ENCODE measurements around the gene OR7D2.

The OR7D2 gene

DNA sequence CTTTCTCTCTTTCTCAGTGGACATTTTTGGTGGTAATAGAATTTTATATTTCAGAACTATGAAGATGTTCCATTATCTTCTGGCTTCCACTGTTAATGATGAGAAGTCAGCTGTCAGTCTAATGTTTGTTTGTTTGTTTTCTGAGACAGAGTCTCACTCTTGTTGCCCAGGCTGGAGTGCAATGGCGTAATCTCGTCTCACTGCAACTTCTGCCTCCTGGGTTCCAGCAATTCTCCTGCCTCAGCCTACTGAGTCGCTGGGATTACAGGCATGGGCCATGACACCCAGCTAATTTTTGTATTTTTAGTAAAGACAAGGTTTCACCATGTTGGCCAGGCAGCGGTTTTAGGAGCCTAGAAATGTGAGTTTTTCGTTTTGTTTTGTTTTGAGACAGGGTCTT is 33.9 kb upstream of the OR7D2 start:
- no peak overlapping the region for H3K27ac Mint-ChIP-seq
- H3K4me1 Mint-ChIP-seq, result peaks cover 8% of the 10 kb centered on the region
- peaks cover 99% of the 10 kb centered on the region for H3K9me3 Mint-ChIP-seq
- H3K4me3 Mint-ChIP-seq, result no peak overlapping the region
- H3K27me3 Mint-ChIP-seq (ENCODE audit: low read depth, poor library complexity), result peaks cover 2% of the 10 kb centered on the region
- H3K36me3 Mint-ChIP-seq (ENCODE audit: low read depth), result peaks cover 98% of the 10 kb centered on the region
- no peak for DNase-seq
- TF ChIP-seq, protein P1, sequence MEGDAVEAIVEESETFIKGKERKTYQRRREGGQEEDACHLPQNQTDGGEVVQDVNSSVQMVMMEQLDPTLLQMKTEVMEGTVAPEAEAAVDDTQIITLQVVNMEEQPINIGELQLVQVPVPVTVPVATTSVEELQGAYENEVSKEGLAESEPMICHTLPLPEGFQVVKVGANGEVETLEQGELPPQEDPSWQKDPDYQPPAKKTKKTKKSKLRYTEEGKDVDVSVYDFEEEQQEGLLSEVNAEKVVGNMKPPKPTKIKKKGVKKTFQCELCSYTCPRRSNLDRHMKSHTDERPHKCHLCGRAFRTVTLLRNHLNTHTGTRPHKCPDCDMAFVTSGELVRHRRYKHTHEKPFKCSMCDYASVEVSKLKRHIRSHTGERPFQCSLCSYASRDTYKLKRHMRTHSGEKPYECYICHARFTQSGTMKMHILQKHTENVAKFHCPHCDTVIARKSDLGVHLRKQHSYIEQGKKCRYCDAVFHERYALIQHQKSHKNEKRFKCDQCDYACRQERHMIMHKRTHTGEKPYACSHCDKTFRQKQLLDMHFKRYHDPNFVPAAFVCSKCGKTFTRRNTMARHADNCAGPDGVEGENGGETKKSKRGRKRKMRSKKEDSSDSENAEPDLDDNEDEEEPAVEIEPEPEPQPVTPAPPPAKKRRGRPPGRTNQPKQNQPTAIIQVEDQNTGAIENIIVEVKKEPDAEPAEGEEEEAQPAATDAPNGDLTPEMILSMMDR (IDR thresholded peaks at IDR 0.05), result no peak

DNA sequence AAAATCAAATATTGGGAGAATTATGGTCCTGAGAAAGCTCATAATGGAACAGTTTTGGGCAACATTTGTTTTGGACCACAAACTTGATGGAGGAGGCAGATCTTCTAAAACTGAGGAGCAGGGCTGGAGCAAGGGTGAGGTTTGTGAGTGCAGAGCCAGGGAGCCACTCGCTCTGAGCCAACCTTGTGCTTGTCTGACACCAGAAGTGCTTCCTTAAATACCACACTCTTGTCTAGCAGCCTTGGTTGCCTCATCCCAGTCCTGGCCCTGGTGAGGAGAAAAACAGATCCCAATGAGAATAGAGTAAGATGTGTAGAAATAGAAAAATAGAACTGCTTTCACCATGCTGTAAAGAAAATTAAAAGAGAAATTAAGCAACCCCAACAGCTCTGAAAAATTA is 31.9 kb upstream of the OR7D2 start:
- Mint-ChIP-seq H3K27ac (no peak overlapping the region), H3K9me3 (peaks cover 99% of the 10 kb centered on the region)
- DNase-seq, result no peak

DNA sequence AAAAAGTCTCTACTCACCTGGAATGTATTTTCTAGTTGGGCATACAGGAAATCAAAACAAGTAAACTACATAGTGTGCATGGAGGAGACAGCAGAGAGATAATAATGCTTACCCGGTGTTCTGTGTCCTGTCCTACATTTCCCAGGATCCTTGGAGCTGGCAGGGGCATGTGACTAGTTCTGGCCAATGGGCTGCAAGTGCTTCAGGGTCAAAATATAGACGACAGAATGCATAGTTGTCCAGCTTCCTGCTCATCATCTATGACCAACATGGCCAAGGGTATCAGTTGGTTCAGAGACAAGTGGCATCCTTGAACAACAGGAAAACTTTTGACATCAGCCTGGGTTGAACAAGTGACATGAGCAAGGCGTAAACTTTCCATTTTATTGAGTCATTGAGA is 30.1 kb upstream of the OR7D2 start:
- no peak overlapping the region for H3K4me3 Mint-ChIP-seq
- peaks cover 99% of the 10 kb centered on the region for H3K9me3 Mint-ChIP-seq
- TF ChIP-seq, protein P1 (IDR thresholded peaks at IDR 0.05), result no peak
- no peaks in the 10 kb centered on the region for H3K4me1 Mint-ChIP-seq
- DNase-seq, result no peak
- peaks cover 2% of the 10 kb centered on the region for H3K27me3 Mint-ChIP-seq (ENCODE audit: low read depth, poor library complexity)
- H3K36me3 Mint-ChIP-seq (ENCODE audit: low read depth), result peaks cover 100% of the 10 kb centered on the region
- H3K27ac Mint-ChIP-seq, result no peak overlapping the region

More for the DNA sequence above, 31.9 kb upstream of the OR7D2 start:
- Mint-ChIP-seq H3K4me3 (no peak overlapping the region), H3K36me3 (ENCODE audit: low read depth) (peaks cover 100% of the 10 kb centered on the region), H3K27me3 (ENCODE audit: low read depth, poor library complexity) (peaks cover 2% of the 10 kb centered on the region), H3K4me1 (no peaks in the 10 kb centered on the region)
- TF ChIP-seq, protein P1 (IDR thresholded peaks at IDR 0.05), result no peak

DNA sequence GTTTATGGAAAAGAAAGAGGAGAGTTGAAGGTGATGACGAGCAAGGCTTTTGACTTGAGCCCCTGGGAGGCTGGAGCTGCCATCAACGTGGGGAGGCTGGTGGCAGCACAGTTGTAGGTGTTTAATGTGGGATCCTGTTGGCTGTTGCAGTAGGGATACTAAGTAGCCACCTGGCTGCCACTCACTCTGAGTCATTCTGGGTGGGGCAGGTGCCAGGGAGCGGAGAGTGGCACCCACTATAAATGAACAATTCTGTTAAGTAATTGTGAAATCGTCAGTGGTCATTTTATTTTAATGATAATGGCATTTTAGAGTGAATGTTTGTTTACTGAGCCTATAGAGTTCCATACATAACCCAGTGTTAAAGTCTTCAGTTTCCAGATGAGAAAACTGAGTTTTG is 28.8 kb upstream of the OR7D2 start:
- no peaks in the 10 kb centered on the region for H3K4me1 Mint-ChIP-seq
- no peak for DNase-seq
- peaks cover 100% of the 10 kb centered on the region for H3K36me3 Mint-ChIP-seq (ENCODE audit: low read depth)
- no peak overlapping the region for H3K27ac Mint-ChIP-seq
- peaks cover 3% of the 10 kb centered on the region for H3K27me3 Mint-ChIP-seq (ENCODE audit: low read depth, poor library complexity)
- H3K9me3 Mint-ChIP-seq, result peaks cover 99% of the 10 kb centered on the region
- H3K4me3 Mint-ChIP-seq, result no peak overlapping the region
- TF ChIP-seq, protein P1 (IDR thresholded peaks at IDR 0.05), result no peak

DNA sequence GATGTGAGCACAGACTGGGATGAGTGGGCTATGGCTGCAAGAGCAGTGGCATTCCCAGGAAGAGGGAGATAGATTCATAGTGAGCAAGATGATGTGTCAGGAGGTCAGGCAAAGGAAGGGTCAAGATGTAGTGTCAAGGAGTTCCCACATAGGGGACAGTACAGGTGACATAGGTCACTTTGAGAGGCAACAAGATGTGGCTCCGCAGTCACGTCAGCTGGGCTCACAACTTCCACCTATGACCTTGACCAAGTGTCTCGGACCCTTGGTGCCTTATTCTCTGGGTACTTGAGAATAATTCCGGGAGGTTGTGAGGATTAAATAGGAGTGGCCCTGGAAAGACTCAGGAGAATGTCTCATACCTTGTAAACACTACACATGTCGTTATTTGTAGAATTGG is 28.1 kb upstream of the OR7D2 start:
- Mint-ChIP-seq H3K4me1 (no peaks in the 10 kb centered on the region), H3K36me3 (ENCODE audit: low read depth) (peaks cover 100% of the 10 kb centered on the region), H3K4me3 (no peak overlapping the region), H3K27ac (no peak overlapping the region), H3K9me3 (peaks cover 99% of the 10 kb centered on the region), H3K27me3 (ENCODE audit: low read depth, poor library complexity) (peaks cover 3% of the 10 kb centered on the region)
- DNase-seq, result no peak
- TF ChIP-seq, protein P1 (IDR thresholded peaks at IDR 0.05), result no peak

DNA sequence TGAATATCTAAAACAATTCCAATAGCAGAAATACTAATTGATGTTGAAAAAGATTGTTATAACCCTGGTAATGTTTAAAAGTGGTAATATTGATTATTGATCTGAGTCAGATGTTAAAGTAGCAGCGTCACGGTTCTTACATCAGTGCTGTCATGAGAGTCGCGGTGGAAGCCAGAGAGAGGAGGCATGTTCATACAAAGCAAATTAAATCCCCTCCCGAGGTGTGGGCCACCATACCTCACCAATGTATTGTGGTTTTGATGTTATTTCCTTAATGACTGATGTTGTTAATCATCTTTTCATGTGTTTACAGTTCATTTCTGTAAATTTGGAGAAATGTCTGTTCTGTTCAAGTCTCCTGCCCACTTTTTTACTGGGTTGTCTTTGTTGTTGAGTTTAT is 27.4 kb upstream of the OR7D2 start:
- TF ChIP-seq, protein P1 (IDR thresholded peaks at IDR 0.05), result no peak
- H3K27ac Mint-ChIP-seq, result no peak overlapping the region
- H3K36me3 Mint-ChIP-seq (ENCODE audit: low read depth), result peaks cover 100% of the 10 kb centered on the region
- DNase-seq, result no peak
- peaks cover 100% of the 10 kb centered on the region for H3K9me3 Mint-ChIP-seq
- no peak overlapping the region for H3K4me3 Mint-ChIP-seq
- peaks cover 3% of the 10 kb centered on the region for H3K27me3 Mint-ChIP-seq (ENCODE audit: low read depth, poor library complexity)
- H3K4me1 Mint-ChIP-seq, result no peaks in the 10 kb centered on the region

All from nephron progenitor cell (in vitro differentiated cells).